Suprapubic skin (tissue), 4 donors: ENCODE results near the gene CDC45.

Source experiments
- EP300 ChIP-seq: sonication (generic); formaldehyde crosslinking; IDR thresholded peaks from one replicate; pipeline ENCODE4 v1.6.1; 2017; ENCODE audit warnings: antibody characterized with exemption
- POLR2A ChIP-seq, 2 donors: fragments of 450-650 bp; IDR thresholded peaks; one replicate each; pipeline ENCODE4 v1.6.1; 2017; ENCODE audit warnings: antibody characterized with exemption in 2 of 2, mild to moderate bottlenecking in 2 of 2, moderate library complexity in 2 of 2
- POLR2AphosphoS5 ChIP-seq, 3 donors: sonication (generic); formaldehyde crosslinking; IDR thresholded peaks; one replicate each; pipeline ENCODE4 v1.6.1; 2017; ENCODE audit warnings: antibody characterized with exemption in 3 of 3

GRCh38 chr22:19431649-19432132 is 48.0 kb upstream of the CDC45 start, which contains the start of gene HIRA:
- no peak for TF ChIP-seq POLR2A (IDR thresholded peaks at IDR 0.05)
- peak in 1 of 3 donors; percentile 84 for TF ChIP-seq POLR2AphosphoS5 (IDR thresholded peaks at IDR 0.05)
- no peak for TF ChIP-seq EP300
